ENCODE measurements around the gene LKAAEAR1. TPM values are rescaled to one million over a fixed set of nuclear protein-coding genes. Genes with fewer than 3 reads are reported as not detected.

LKAAEAR1 gene
- polyA plus RNA-seq, 2 of the 4 experiments (the other 2 are of a cell fraction), result 0.14 to 0.56 TPM

GRCh38 chr20:64105846-64106434 is 21.7 kb upstream of the LKAAEAR1 start:
- no peak overlapping the region for H3K4me2 ChIP-seq
- no peak overlapping the region for H3K4me3 ChIP-seq
- ChIA-PET CTCF (interaction anchor here (0.6 to 7.1 kb wide), 4 partner anchors 10 to 22 kb away, joined by 3 to 63 read pairs (median 4); partner anchors contain the start of gene LKAAEAR1), POLR2A (no interaction called here)
- no peak for ATAC-seq
- no peak for FAIRE-seq
- H3K27ac ChIP-seq, result no peak overlapping the region
- WGBS (ENCODE audit: missing lambda C conversion rate), result 77% methylated on average over 39 of the region's 39 CpGs
- H3K9me3 ChIP-seq, result no peaks in the 10 kb centered on the region
- H3K4me1 ChIP-seq, result 0 out of 3 replicates have a peak, but pooled peaks cover 6% of the 10 kb centered on the region
- no peak for DNase-seq (ENCODE audit: low read depth in 1 of 2, low spot score in 1 of 2)
- TF ChIP-seq KDM1A (IDR thresholded peaks at IDR 0.05; ENCODE audit: low read depth), result no peak
- TF ChIP-seq CHD2 (IDR thresholded peaks at IDR 0.05; ENCODE audit: low read length, partially characterized antibody), result no peak

- no peak for TF ChIP-seq MAZ (IDR thresholded peaks at IDR 0.05; ENCODE audit: borderline replicate concordance, low read depth, low read length)
- TF ChIP-seq EP300 (IDR thresholded peaks at IDR 0.05), result no peak
- no peak for TF ChIP-seq EHMT2 (IDR thresholded peaks at IDR 0.05; ENCODE audit: low read depth)
- TF ChIP-seq NFE2L2 (conservative IDR thresholded peaks at IDR 0.05; ENCODE audit: low read length), result no peak
- no peak for TF ChIP-seq BCL3 (IDR thresholded peaks at IDR 0.05)
- no peak for TF ChIP-seq RNF2 (IDR thresholded peaks at IDR 0.05; ENCODE audit: borderline replicate concordance, low read depth)
- TF ChIP-seq POLR2A (IDR thresholded peaks at IDR 0.05; ENCODE audit: low read length), result no peak
- TF ChIP-seq HMGXB4 (CRISPR knock-in tag; IDR thresholded peaks at IDR 0.05; ENCODE audit: borderline replicate concordance), result no peak
- no peak for TF ChIP-seq HEYL (CRISPR knock-in tag; IDR thresholded peaks at IDR 0.05)
- no peak for TF ChIP-seq HES2 (IDR thresholded peaks at IDR 0.05)
- TF ChIP-seq CBX2 (IDR thresholded peaks at IDR 0.05; ENCODE audit: borderline replicate concordance, low read depth), result no peak
- TF ChIP-seq FOSL2 (IDR thresholded peaks at IDR 0.05), result no peak
- TF ChIP-seq FOSL2 (CRISPR knock-in tag; IDR thresholded peaks at IDR 0.05), result no peak
- no peak overlapping the region for H3K4me2 ChIP-seq
- H3K4me3 ChIP-seq, result no peak overlapping the region
- 0 out of 3 replicates have a peak, but pooled peaks cover 6% of the 10 kb centered on the region for H3K4me1 ChIP-seq
- POLR2A ChIA-PET, result no interaction called here
- DNase-seq (ENCODE audit: low read depth in 1 of 2, low spot score in 1 of 2), result no peak
- 69% methylated on average over 8 of the region's 25 CpGs for WGBS (ENCODE audit: missing lambda C conversion rate)
- CTCF ChIA-PET, result interaction anchor here (1.1 kb wide), 1 partner anchor 13 kb away, joined by 3 read pairs; no protein-coding TSS in a partner anchor
- H3K9me3 ChIP-seq, result no peaks in the 10 kb centered on the region
- FAIRE-seq, result no peak
- no peak overlapping the region for H3K27ac ChIP-seq
- ATAC-seq, result no peak
These were observed 20.7 kb upstream of the LKAAEAR1 start for GRCh38 chr20:64104667-64105451.

GRCh38 chr20:64103871-64104666 is 19.9 kb upstream of the LKAAEAR1 start:
- ChIA-PET CTCF (interaction anchor here (1.1 to 6.1 kb wide), 3 partner anchors 9 to 17 kb away, joined by 3 to 58 read pairs (median 39); no protein-coding TSS in a partner anchor), POLR2A (no interaction called here)
- 81% methylated on average over 10 of the region's 20 CpGs for WGBS (ENCODE audit: missing lambda C conversion rate)
- no peaks in the 10 kb centered on the region for H3K9me3 ChIP-seq
- H3K4me2 ChIP-seq, result no peak overlapping the region
- ATAC-seq, result no peak
- FAIRE-seq, result no peak
- no peak overlapping the region for H3K4me3 ChIP-seq
- no peak overlapping the region for H3K27ac ChIP-seq
- H3K4me1 ChIP-seq, result 0 out of 3 replicates have a peak, but pooled peaks cover 6% of the 10 kb centered on the region
- no peak for DNase-seq (ENCODE audit: low read depth in 1 of 2, low spot score in 1 of 2)
- no peak for TF ChIP-seq E2F6 (IDR thresholded peaks at IDR 0.05; ENCODE audit: borderline replicate concordance, low read depth)
- no peak for TF ChIP-seq KDM5A (IDR thresholded peaks at IDR 0.05)
- no peak for TF ChIP-seq JUN (IDR thresholded peaks at IDR 0.05)
- no peak for TF ChIP-seq ESRRA (IDR thresholded peaks at IDR 0.05; ENCODE audit: borderline replicate concordance, low read length)
- TF ChIP-seq KDM1A (IDR thresholded peaks at IDR 0.05; ENCODE audit: low read depth), result no peak
- TF ChIP-seq REST (IDR thresholded peaks at IDR 0.05), result no peak
- TF ChIP-seq HMGXB4 (CRISPR knock-in tag; IDR thresholded peaks at IDR 0.05; ENCODE audit: borderline replicate concordance), result no peak

Measured in A549 (cell line).